ENCODE results near the gene ADAMTS16. TPM values are rescaled to one million over a fixed set of nuclear protein-coding genes. Genes with fewer than 3 reads are reported as not detected.
A peak's percentile ranks its signal among the peaks of the same experiment; 100 is the strongest.

ADAMTS16 gene
- total RNA-seq, 1 experiment from 2014 or later: 0.11 TPM

- H3K36me3 ChIP-seq (ENCODE audit: control insufficient read depth, insufficient read depth, low read length): no peaks in the 10 kb centered on the region
- Mint-ChIP-seq H3K4me3 (ENCODE audit: unreplicated experiment) (no peak overlapping the region), H3K36me3 (ENCODE audit: insufficient read depth, unreplicated experiment) (no peaks in the 10 kb centered on the region), H3K9me3 (ENCODE audit: unreplicated experiment) (no peaks in the 10 kb centered on the region), H3K27me3 (ENCODE audit: insufficient read depth, unreplicated experiment) (no peaks in the 10 kb centered on the region), H3K27ac (ENCODE audit: unreplicated experiment) (no peak overlapping the region), H3K4me1 (ENCODE audit: low read depth, unreplicated experiment) (peaks cover 2% of the 10 kb centered on the region)
- intact Hi-C loops (cut with micrococcal nuclease; ENCODE audit: unreplicated experiment): no loop called here
- H3K27me3 ChIP-seq (replicated peaks; ENCODE audit: control insufficient read depth, insufficient read depth, low read length): no peaks in the 10 kb centered on the region
- H3K4me1 ChIP-seq: peaks cover 7% of the 10 kb centered on the region
- no TSS peak for BruUV-seq (replicated peaks)
- H3K4me3 ChIP-seq (ENCODE audit: low read depth, low read length): no peak overlapping the region
- DNase-seq: peak in 1 of 2 experiments; percentile 16
- TF ChIP-seq CTCF (IDR thresholded peaks at IDR 0.05; ENCODE audit: insufficient read depth in 1 of 2, low read depth in 1 of 2, low read length in 1 of 2, severe bottlenecking in 1 of 2, unreplicated experiment in 1 of 2): no peak
- H3K9me3 ChIP-seq: no peaks in the 10 kb centered on the region
- ChIA-PET CTCF (no interaction called here), POLR2A (no interaction called here)
Measured at GRCh38 chr5:5341531-5342292, 201.6 kb downstream of the ADAMTS16 start.

- Histone ChIP-seq H3K36me3 (ENCODE audit: control insufficient read depth, insufficient read depth, low read length) (no peaks in the 10 kb centered on the region), H3K27me3 (replicated peaks; ENCODE audit: control insufficient read depth, insufficient read depth, low read length) (no peaks in the 10 kb centered on the region), H3K4me3 (ENCODE audit: low read depth, low read length) (no peak overlapping the region), H3K4me1 (no peaks in the 10 kb centered on the region; the same call in 1 of the 2 replicates), H3K9me3 (no peaks in the 10 kb centered on the region)
- no peak overlapping the region for H3K27ac Mint-ChIP-seq (ENCODE audit: unreplicated experiment)
- no peaks in the 10 kb centered on the region for H3K4me1 Mint-ChIP-seq (ENCODE audit: low read depth, unreplicated experiment)
- no peak for TF ChIP-seq CTCF (IDR thresholded peaks at IDR 0.05; ENCODE audit: insufficient read depth in 1 of 2, low read depth in 1 of 2, low read length in 1 of 2, severe bottlenecking in 1 of 2, unreplicated experiment in 1 of 2)
- BruUV-seq (replicated peaks): no TSS peak
- no peak overlapping the region for H3K4me3 Mint-ChIP-seq (ENCODE audit: unreplicated experiment)
- no peaks in the 10 kb centered on the region for H3K27me3 Mint-ChIP-seq (ENCODE audit: insufficient read depth, unreplicated experiment)
- no peaks in the 10 kb centered on the region for H3K36me3 Mint-ChIP-seq (ENCODE audit: insufficient read depth, unreplicated experiment)
- intact Hi-C loops (cut with micrococcal nuclease; ENCODE audit: unreplicated experiment): no loop called here
- ChIA-PET POLR2A (no interaction called here), CTCF (no interaction called here)
- no peak for DNase-seq
- H3K9me3 Mint-ChIP-seq (ENCODE audit: unreplicated experiment): no peaks in the 10 kb centered on the region
Measured at GRCh38 chr5:5342784-5343183, 202.7 kb downstream of the ADAMTS16 start.

GRCh38 chr5:5343568-5343967 lies 203.4 kb downstream of the ADAMTS16 start:
- Histone ChIP-seq H3K4me1 (no peaks in the 10 kb centered on the region; the same call in 1 of the 2 replicates), H3K9me3 (no peaks in the 10 kb centered on the region), H3K27me3 (replicated peaks; ENCODE audit: control insufficient read depth, insufficient read depth, low read length) (no peaks in the 10 kb centered on the region), H3K4me3 (ENCODE audit: low read depth, low read length) (no peak overlapping the region), H3K36me3 (ENCODE audit: control insufficient read depth, insufficient read depth, low read length) (no peaks in the 10 kb centered on the region)
- intact Hi-C loops (cut with micrococcal nuclease; ENCODE audit: unreplicated experiment): no loop called here
- DNase-seq: no peak
- H3K4me1 Mint-ChIP-seq (ENCODE audit: low read depth, unreplicated experiment): no peaks in the 10 kb centered on the region
- no TSS peak for BruUV-seq (replicated peaks)
- no peaks in the 10 kb centered on the region for H3K9me3 Mint-ChIP-seq (ENCODE audit: unreplicated experiment)
- ChIA-PET CTCF (no interaction called here), POLR2A (no interaction called here)
- no peaks in the 10 kb centered on the region for H3K36me3 Mint-ChIP-seq (ENCODE audit: insufficient read depth, unreplicated experiment)
- no peaks in the 10 kb centered on the region for H3K27me3 Mint-ChIP-seq (ENCODE audit: insufficient read depth, unreplicated experiment)
- no peak overlapping the region for H3K27ac Mint-ChIP-seq (ENCODE audit: unreplicated experiment)
- no peak for TF ChIP-seq CTCF (IDR thresholded peaks at IDR 0.05; ENCODE audit: insufficient read depth in 1 of 2, low read depth in 1 of 2, low read length in 1 of 2, severe bottlenecking in 1 of 2, unreplicated experiment in 1 of 2)
- H3K4me3 Mint-ChIP-seq (ENCODE audit: unreplicated experiment): no peak overlapping the region

All from Caco-2 (cell line).